Keratinocyte (primary cell): Measurements from ENCODE around the gene CRX. TPM values are rescaled to one million over a fixed set of nuclear protein-coding genes. Genes with fewer than 3 reads are reported as not detected.

ENCODE experiments used
- DNase-seq: peaks from one replicate; pipeline ENCODE4 v3.0.0-alpha.2; 2011; ENCODE audit warnings: low read depth, missing footprints, low spot score
- FAIRE-seq: peaks from 2 replicates; lab custom pipeline; 2011; peaks lifted over from hg19 to GRCh38; lab: Jason Lieb, UNC
- H2AFZ ChIP-seq: 2 replicates; pipeline ENCODE4 v1.6.0; 2012; ENCODE audit warnings: low read length, control low read depth, inconsistent platforms; ENCODE audit not compliant: control insufficient read depth
- H3K27ac ChIP-seq: 2 replicates; pipeline ENCODE4 v1.5.1; 2011; ENCODE audit warnings: low read length; ENCODE audit not compliant: control insufficient read depth, insufficient read depth
- H3K27me3 ChIP-seq: 3 replicates; pipeline ENCODE4 v1.6.0; 2011; ENCODE audit warnings: low read length; ENCODE audit not compliant: control insufficient read depth, insufficient read depth; ENCODE audit errors: extremely low read depth
- H3K36me3 ChIP-seq, 2 experiments: 2 replicates in 1 of 2; 3 replicates in 1 of 2; pipeline ENCODE4 v1.5.1; 2011; ENCODE audit warnings: low read length in 2 of 2, mild to moderate bottlenecking in 1 of 2; ENCODE audit not compliant: control insufficient read depth in 2 of 2, insufficient read depth in 2 of 2; ENCODE audit errors: extremely low read depth in 1 of 2
- H3K4me1 ChIP-seq: 3 replicates; pipeline ENCODE4 v1.5.1; 2011; ENCODE audit warnings: low read length; ENCODE audit not compliant: control insufficient read depth, insufficient read depth; ENCODE audit errors: extremely low read depth
- H3K4me2 ChIP-seq: 3 replicates; pipeline ENCODE4 v1.6.0; 2011; ENCODE audit warnings: low read depth, low read length; ENCODE audit not compliant: control insufficient read depth, insufficient read depth; ENCODE audit errors: extremely low read depth
- H3K4me3 ChIP-seq, 3 experiments: fragments of 200-600 bp in 1 of 3; sonication (generic) in 1 of 3; 2 replicates in 2 of 3; 3 replicates in 1 of 3; pipeline ENCODE4 v1.5.1; 2011 to 2016; ENCODE audit warnings: low read length in 3 of 3, mild to moderate bottlenecking in 3 of 3, control low read depth in 2 of 3, inconsistent platforms in 1 of 3, low read depth in 1 of 3, mixed read lengths in 1 of 3, mixed run types in 1 of 3, moderate library complexity in 1 of 3; ENCODE audit not compliant: control insufficient read depth in 2 of 3, insufficient read depth in 2 of 3; ENCODE audit errors: extremely low read depth in 1 of 3
- H3K79me2 ChIP-seq: 2 replicates; pipeline ENCODE4 v1.6.0; 2012; ENCODE audit warnings: low read length; ENCODE audit not compliant: control insufficient read depth, insufficient read depth
- H3K9ac ChIP-seq: 3 replicates; pipeline ENCODE4 v1.6.0; 2011; ENCODE audit warnings: low read length; ENCODE audit not compliant: control insufficient read depth, insufficient read depth; ENCODE audit errors: extremely low read depth
- H3K9me1 ChIP-seq: 3 replicates; pipeline ENCODE4 v1.6.0; 2011; ENCODE audit warnings: low read length; ENCODE audit not compliant: control insufficient read depth, insufficient read depth; ENCODE audit errors: extremely low read depth
- H3K9me3 ChIP-seq: 2 replicates; pipeline ENCODE4 v1.5.1; 2012; ENCODE audit warnings: low read depth, low read length; ENCODE audit not compliant: control insufficient read depth
- H4K20me1 ChIP-seq: 3 replicates; pipeline ENCODE4 v1.6.0; 2011; ENCODE audit warnings: low read length; ENCODE audit not compliant: control insufficient read depth, insufficient read depth; ENCODE audit errors: extremely low read depth
- EZH2 ChIP-seq: IDR thresholded peaks from one replicate; pipeline ENCODE4 v1.6.1; 2012; ENCODE audit warnings: inconsistent platforms, mild to moderate bottlenecking, low read length, moderate library complexity
- dilution Hi-C: fragments of 300-500 bp; cut with MboI; formaldehyde crosslinking; loops from one replicate; pipeline ENCODE4 v1.7.0; 2020; ENCODE audit warnings: low sequenced_read_pairs; ENCODE audit not compliant: extremely low pct_ligation_motif_present
- polyA plus RNA-seq, 5 experiments: library from polyadenylated mRNA; depleted of rRNA in 3 of 5; stranded (reverse) in 3 of 5; stranded (forward) in 1 of 5; unstranded in 1 of 5; fragments of >200 nt; gene quantifications; 1 replicate in 1 of 5; 2 replicates in 3 of 5; 3 replicates in 1 of 5; pipeline versions ENCODE4 v1.2.1 to v1.2.3, GENCODE V29; 2011 to 2012; ENCODE audit warnings: missing spikeins in 2 of 5, low read depth in 1 of 5, low replicate concordance in 1 of 5
- TF ChIP-seq, protein P1 (sequence below), 3 experiments: IDR thresholded peaks in 1 of 3; conservative IDR thresholded peaks in 1 of 3; optimal IDR thresholded peaks in 1 of 3; 2 replicates in 2 of 3; 3 replicates in 1 of 3; pipeline versions ENCODE3 to v1.5.1; 2011; ENCODE audit warnings: low read length in 3 of 3, mild to moderate bottlenecking in 3 of 3, moderate library complexity in 2 of 3, control low read depth in 1 of 3, inconsistent platforms in 1 of 3; ENCODE audit not compliant: insufficient read depth in 2 of 3; ENCODE audit errors: extremely low read depth in 1 of 3

Gene CRX
- polyA plus RNA-seq, 1 donor (not counting 4 experiments of a cell fraction or from before 2014, with no cell fraction given), result not detected

- dilution Hi-C loops, result no loop called here
- Histone ChIP-seq H3K9ac (no peak overlapping the region), H3K27ac (no peak overlapping the region), H3K9me3 (no peaks in the 10 kb centered on the region), H3K4me2 (no peak overlapping the region), H3K27me3 (peaks cover 4% of the 10 kb centered on the region), H3K79me2 (no peaks in the 10 kb centered on the region), H3K9me1 (no peaks in the 10 kb centered on the region), H3K4me3 (no peak overlapping the region), H3K4me1 (no peaks in the 10 kb centered on the region), H3K36me3 (no peaks in the 10 kb centered on the region), H2AFZ (no peak overlapping the region), H4K20me1 (no peaks in the 10 kb centered on the region)
- TF ChIP-seq, protein P1, sequence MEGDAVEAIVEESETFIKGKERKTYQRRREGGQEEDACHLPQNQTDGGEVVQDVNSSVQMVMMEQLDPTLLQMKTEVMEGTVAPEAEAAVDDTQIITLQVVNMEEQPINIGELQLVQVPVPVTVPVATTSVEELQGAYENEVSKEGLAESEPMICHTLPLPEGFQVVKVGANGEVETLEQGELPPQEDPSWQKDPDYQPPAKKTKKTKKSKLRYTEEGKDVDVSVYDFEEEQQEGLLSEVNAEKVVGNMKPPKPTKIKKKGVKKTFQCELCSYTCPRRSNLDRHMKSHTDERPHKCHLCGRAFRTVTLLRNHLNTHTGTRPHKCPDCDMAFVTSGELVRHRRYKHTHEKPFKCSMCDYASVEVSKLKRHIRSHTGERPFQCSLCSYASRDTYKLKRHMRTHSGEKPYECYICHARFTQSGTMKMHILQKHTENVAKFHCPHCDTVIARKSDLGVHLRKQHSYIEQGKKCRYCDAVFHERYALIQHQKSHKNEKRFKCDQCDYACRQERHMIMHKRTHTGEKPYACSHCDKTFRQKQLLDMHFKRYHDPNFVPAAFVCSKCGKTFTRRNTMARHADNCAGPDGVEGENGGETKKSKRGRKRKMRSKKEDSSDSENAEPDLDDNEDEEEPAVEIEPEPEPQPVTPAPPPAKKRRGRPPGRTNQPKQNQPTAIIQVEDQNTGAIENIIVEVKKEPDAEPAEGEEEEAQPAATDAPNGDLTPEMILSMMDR (optimal IDR thresholded peaks at IDR 0.05 in 1 of 3, IDR thresholded peaks at IDR 0.05 in 1 of 3, conservative IDR thresholded peaks at IDR 0.05 in 1 of 3; ENCODE audit: extremely low read depth in 1 of 3, insufficient read depth in 2 of 3, low read length in 3 of 3), result no peak
- TF ChIP-seq EZH2, result no peak
- FAIRE-seq (no peak), DNase-seq (no peak)
These were observed 61.2 kb downstream of the CRX start for GRCh38 chr19:47882890-47883289.

DNA sequence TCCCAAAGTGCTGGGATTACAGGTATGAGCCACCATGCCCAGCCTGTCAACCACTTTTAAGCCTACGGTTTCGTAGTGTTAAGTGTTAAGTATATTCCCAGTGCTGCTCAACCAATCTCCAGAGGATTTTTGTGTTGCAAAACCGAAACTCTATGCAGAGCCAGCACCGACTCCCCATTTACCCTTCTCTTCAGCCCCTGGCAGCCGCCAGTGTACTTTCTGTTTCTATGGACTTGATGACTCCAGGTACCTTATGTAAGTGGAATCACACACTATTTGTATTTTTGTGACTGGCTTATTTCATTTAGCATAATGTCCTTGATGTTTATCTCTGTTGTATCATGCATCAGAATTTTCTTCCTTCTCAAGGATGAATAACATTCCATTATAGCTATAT lies 63.3 kb downstream of the CRX start:
- dilution Hi-C loops, result no loop called here
- TF ChIP-seq, protein P1 (optimal IDR thresholded peaks at IDR 0.05 in 1 of 3, IDR thresholded peaks at IDR 0.05 in 1 of 3, conservative IDR thresholded peaks at IDR 0.05 in 1 of 3; ENCODE audit: extremely low read depth in 1 of 3, insufficient read depth in 2 of 3, low read length in 3 of 3), result no peak
- no peak for TF ChIP-seq EZH2

More for the DNA sequence above, 63.3 kb downstream of the CRX start:
- no peaks in the 10 kb centered on the region for H3K9me3 ChIP-seq
- no peaks in the 10 kb centered on the region for H3K36me3 ChIP-seq
- H3K27ac ChIP-seq, result no peak overlapping the region
- H3K79me2 ChIP-seq, result no peaks in the 10 kb centered on the region
- no peak overlapping the region for H2AFZ ChIP-seq
- H3K4me3 ChIP-seq, result no peak overlapping the region
- FAIRE-seq (no peak), DNase-seq (no peak)
- H3K9ac ChIP-seq, result no peak overlapping the region
- peaks cover 4% of the 10 kb centered on the region for H3K27me3 ChIP-seq
- H3K4me1 ChIP-seq, result no peaks in the 10 kb centered on the region
- no peak overlapping the region for H3K4me2 ChIP-seq
- no peaks in the 10 kb centered on the region for H4K20me1 ChIP-seq
- H3K9me1 ChIP-seq, result no peaks in the 10 kb centered on the region
